GM13977 (cell line): ENCODE data around the gene EEF1B2.
"Not testable (repeated sequence)": the region's sequence is repeated elsewhere in the genome, so short reads cannot be mapped to it uniquely, and the experiment has no call there.

ENCODE experiments used
- DNase-seq: peaks from one replicate; pipeline ENCODE4 v3.0.0; 2012; ENCODE audit warnings: low spot score
- CTCF ChIP-seq: IDR thresholded peaks from 2 replicates; pipeline ENCODE4 v1.5.1; 2012; ENCODE audit warnings: mild to moderate bottlenecking, control low read depth; ENCODE audit not compliant: insufficient read depth; ENCODE audit errors: extremely low read depth, missing control alignments
- in situ Hi-C: fragments of 300-500 bp; cut with MboI; formaldehyde crosslinking; loops from one replicate; pipeline ENCODE4 v1.12.0; 2022; ENCODE audit warnings: low sequenced_read_pairs, low pct_unique_long_range_greater_than_20kb, mixed read lengths, inconsistent platforms; ENCODE audit not compliant: unreplicated experiment

EEF1B2 gene

GRCh38 chr2:206202446-206202845, 42.8 kb downstream of the EEF1B2 start:
- no peak for DNase-seq
- in situ Hi-C loops: no loop called here
- TF ChIP-seq CTCF: no peak

GRCh38 chr2:206203331-206203730, 43.6 kb downstream of the EEF1B2 start:
- TF ChIP-seq CTCF: no peak
- in situ Hi-C loops: no loop called here
- DNase-seq: no peak

- in situ Hi-C loops: no loop called here
- TF ChIP-seq CTCF: no peak
- no peak for DNase-seq
Observed at GRCh38 chr2:206204710-206205109, 45.0 kb downstream of the EEF1B2 start.

GRCh38 chr2:206207316-206207715, 47.6 kb downstream of the EEF1B2 start:
- in situ Hi-C loops: not testable (repeated sequence)

GRCh38 chr2:206208900-206209299, 49.2 kb downstream of the EEF1B2 start:
- TF ChIP-seq CTCF: no peak
- in situ Hi-C loops: no loop called here
- DNase-seq: no peak

More at GRCh38 chr2:206207316-206207715, 47.6 kb downstream of the EEF1B2 start:
- DNase-seq: not testable (repeated sequence)

GRCh38 chr2:206211657-206212255, 52.1 kb downstream of the EEF1B2 start:
- no peak for DNase-seq
- no peak for TF ChIP-seq CTCF
- in situ Hi-C loops: no loop called here
